A673 (cell line): ENCODE results near the gene UBL4B. TPM values are rescaled to one million over a fixed set of nuclear protein-coding genes. Genes with fewer than 3 reads are reported as not detected.

Experiments
- BruUV-seq: library from RNA; stranded (reverse); fragments of 400-500 nt; replicated peaks from 2 replicates; lab custom pipeline; 2021; lab: Mats Ljungman, UMichigan
- CTCF ChIA-PET: fragments of 300-600 bp; sonication (Branson Sonifier 250); formaldehyde crosslinking; loops from one replicate; lab custom pipeline; 2022; ENCODE audit warnings: antibody characterized with exemption; lab: Charles Lee
- POLR2A ChIA-PET: fragments of 300-600 bp; sonication (Branson Sonifier 250); formaldehyde crosslinking; loops from one replicate; lab custom pipeline; 2022; ENCODE audit warnings: antibody characterized with exemption; ENCODE audit not compliant: low non-redundant PET; lab: Charles Lee
- DNase-seq: peaks from one replicate; pipeline ENCODE4 v3.0.0-alpha.2; 2015; ENCODE audit warnings: low spot score
- H3K27ac ChIP-seq: fragments of 200-600 bp; sonication (generic); 2 replicates; pipeline ENCODE4 v1.5.1; 2016; ENCODE audit warnings: mixed run types, low read depth, mild to moderate bottlenecking, mixed read lengths, antibody characterized with exemption, low read length; ENCODE audit not compliant: poor library complexity, severe bottlenecking
- H3K27me3 ChIP-seq: fragments of 200-600 bp; sonication (generic); replicated peaks from 2 replicates; pipeline ENCODE4 v1.6.1; 2017; ENCODE audit warnings: mixed run types, low read depth, mild to moderate bottlenecking, mixed read lengths, antibody characterized with exemption, low read length; ENCODE audit not compliant: insufficient read depth, poor library complexity
- H3K36me3 ChIP-seq: fragments of 200-600 bp; sonication (generic); 2 replicates; pipeline ENCODE4 v1.6.1; 2016; ENCODE audit warnings: mixed run types, mild to moderate bottlenecking, mixed read lengths, antibody characterized with exemption, low read length; ENCODE audit not compliant: insufficient read depth, poor library complexity, severe bottlenecking
- H3K4me1 ChIP-seq: fragments of 200-600 bp; sonication (generic); 2 replicates; pipeline ENCODE4 v1.6.1; 2017; ENCODE audit warnings: mixed run types, mild to moderate bottlenecking, mixed read lengths, antibody characterized with exemption, low read length; ENCODE audit not compliant: insufficient read depth, poor library complexity, severe bottlenecking
- H3K4me3 ChIP-seq: fragments of 200-600 bp; sonication (generic); 2 replicates; pipeline ENCODE4 v1.5.1; 2016; ENCODE audit warnings: low read depth, mixed run types, mild to moderate bottlenecking, mixed read lengths, low read length; ENCODE audit not compliant: poor library complexity, severe bottlenecking
- H3K9me3 ChIP-seq: fragments of 200-600 bp; sonication (generic); 2 replicates; pipeline ENCODE4 v1.6.1; 2016; ENCODE audit warnings: mixed run types, low read depth, mild to moderate bottlenecking, mixed read lengths, antibody characterized with exemption, low read length; ENCODE audit not compliant: poor library complexity, severe bottlenecking
- EZH2 ChIP-seq: fragments of 200-600 bp; sonication (generic); IDR thresholded peaks from 2 replicates; pipeline ENCODE4 v1.6.1; 2017; ENCODE audit warnings: borderline replicate concordance, low read depth, mild to moderate bottlenecking, mixed read lengths, antibody characterized with exemption, low read length; ENCODE audit not compliant: poor library complexity, severe bottlenecking
- intact Hi-C: fragments of 100-400 bp; cut with micrococcal nuclease; formaldehyde crosslinking; loops from one replicate; pipeline ENCODE4 v1.10.0; 2022; ENCODE audit not compliant: unreplicated experiment
- total RNA-seq: library from RNA; stranded (reverse); gene quantifications from 2 replicates; pipeline ENCODE4 v1.2.3, GENCODE V29; 2021
- TF ChIP-seq, protein P1 (sequence below): fragments of 300-800, 200-600 bp; sonication (generic); conservative IDR thresholded peaks from 2 replicates; pipeline ENCODE4 v1.5.1; 2017; ENCODE audit warnings: low read depth, mild to moderate bottlenecking, antibody characterized with exemption, low read length, moderate library complexity, mixed read lengths

The UBL4B gene
- total RNA-seq, 1 experiment from 2014 or later = not detected

DNA sequence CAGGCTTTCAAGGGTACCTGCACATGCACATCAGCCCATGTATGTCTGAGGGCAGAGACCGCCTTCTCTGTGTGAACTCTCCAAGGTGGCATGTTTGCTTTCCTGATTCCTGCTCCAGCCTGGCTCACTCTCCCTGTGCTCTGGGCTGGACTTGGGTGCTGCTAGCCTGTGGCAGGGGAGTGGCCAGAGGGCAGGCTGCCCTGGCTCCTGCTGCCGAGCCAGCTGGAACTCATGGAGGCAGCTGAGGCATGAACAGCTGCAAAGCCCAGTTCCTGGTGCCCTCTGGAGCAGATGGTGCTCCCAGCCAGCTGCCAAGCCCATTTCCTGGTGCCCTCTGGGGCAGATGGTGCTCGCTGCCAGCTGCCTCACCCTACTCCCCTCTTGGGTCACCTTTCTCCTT, 7.6 kb downstream of the UBL4B start:
- H3K9me3 ChIP-seq = no peaks in the 10 kb centered on the region
- H3K4me1 ChIP-seq = no peaks in the 10 kb centered on the region
- no peak for TF ChIP-seq EZH2
- TF ChIP-seq, protein P1, sequence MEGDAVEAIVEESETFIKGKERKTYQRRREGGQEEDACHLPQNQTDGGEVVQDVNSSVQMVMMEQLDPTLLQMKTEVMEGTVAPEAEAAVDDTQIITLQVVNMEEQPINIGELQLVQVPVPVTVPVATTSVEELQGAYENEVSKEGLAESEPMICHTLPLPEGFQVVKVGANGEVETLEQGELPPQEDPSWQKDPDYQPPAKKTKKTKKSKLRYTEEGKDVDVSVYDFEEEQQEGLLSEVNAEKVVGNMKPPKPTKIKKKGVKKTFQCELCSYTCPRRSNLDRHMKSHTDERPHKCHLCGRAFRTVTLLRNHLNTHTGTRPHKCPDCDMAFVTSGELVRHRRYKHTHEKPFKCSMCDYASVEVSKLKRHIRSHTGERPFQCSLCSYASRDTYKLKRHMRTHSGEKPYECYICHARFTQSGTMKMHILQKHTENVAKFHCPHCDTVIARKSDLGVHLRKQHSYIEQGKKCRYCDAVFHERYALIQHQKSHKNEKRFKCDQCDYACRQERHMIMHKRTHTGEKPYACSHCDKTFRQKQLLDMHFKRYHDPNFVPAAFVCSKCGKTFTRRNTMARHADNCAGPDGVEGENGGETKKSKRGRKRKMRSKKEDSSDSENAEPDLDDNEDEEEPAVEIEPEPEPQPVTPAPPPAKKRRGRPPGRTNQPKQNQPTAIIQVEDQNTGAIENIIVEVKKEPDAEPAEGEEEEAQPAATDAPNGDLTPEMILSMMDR = no peak
- BruUV-seq = no TSS peak
- H3K36me3 ChIP-seq = no peaks in the 10 kb centered on the region
- ChIA-PET CTCF (no interaction called here), POLR2A (no interaction called here)
- intact Hi-C loops = loop anchor here (10.0 kb wide), 1 partner anchor 345 kb away; no protein-coding TSS in a partner anchor
- H3K4me3 ChIP-seq = no peak overlapping the region
- H3K27me3 ChIP-seq = peaks cover 28% of the 10 kb centered on the region
- DNase-seq = no peak
- H3K27ac ChIP-seq = no peak overlapping the region

DNA sequence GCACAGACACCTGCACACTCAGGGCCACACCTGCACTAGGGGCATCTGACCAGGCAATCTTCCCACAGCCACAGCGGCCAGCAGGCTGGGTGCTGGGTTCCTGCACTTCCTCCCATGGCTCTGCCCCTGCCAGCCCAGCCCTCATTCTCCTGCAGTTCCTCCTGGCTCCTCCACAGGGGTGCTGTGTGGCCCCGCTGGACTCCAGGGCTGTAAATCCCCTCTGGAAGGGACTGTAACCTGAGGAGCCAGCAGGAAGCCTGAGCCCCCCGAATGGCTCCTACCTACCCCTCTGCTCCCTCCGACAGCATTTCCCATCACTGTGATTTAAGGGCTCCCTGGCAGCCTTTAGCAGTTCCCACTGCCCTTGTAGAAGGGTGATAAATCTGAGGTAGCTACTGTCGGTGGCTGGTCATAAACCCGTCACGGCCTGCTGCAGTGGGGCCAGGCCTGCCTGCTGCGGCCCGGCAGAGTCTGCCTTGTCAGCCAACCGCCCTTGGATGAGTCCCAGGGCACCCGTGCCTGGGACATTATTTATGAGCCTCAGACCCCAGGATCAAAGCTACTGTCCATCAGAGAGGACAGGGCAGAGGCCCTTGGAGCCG, 8.8 kb downstream of the UBL4B start:
- BruUV-seq = no TSS peak
- ChIA-PET CTCF (no interaction called here), POLR2A (no interaction called here)
- peaks cover 16% of the 10 kb centered on the region for H3K27me3 ChIP-seq
- no peak overlapping the region for H3K4me3 ChIP-seq
- no peak for DNase-seq
- intact Hi-C loops = no loop called here
- H3K9me3 ChIP-seq = no peaks in the 10 kb centered on the region
- H3K36me3 ChIP-seq = no peaks in the 10 kb centered on the region
- TF ChIP-seq EZH2 = no peak
- TF ChIP-seq, protein P1 = no peak
- no peaks in the 10 kb centered on the region for H3K4me1 ChIP-seq
- H3K27ac ChIP-seq = no peak overlapping the region

DNA sequence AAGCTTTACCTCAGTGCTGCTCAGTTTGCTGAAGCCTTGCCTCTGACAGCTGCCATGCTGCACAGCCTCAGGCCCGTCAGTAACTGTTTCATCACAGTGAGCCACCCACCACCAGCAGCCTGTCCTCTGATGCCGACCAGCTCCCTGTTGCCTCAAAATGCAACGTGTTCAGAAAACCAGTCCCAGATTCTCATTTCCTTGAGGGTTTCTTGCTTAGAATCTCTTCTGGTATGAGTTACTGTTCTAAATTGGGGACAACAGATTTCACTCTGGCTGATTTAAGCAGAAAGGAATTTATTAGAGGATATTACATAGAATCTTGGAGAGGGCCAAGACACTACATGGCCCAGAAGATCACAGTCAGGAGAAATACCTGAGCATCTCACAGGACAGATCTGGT, 11.0 kb downstream of the UBL4B start:
- H3K9me3 ChIP-seq = no peaks in the 10 kb centered on the region
- no peak for TF ChIP-seq EZH2
- TF ChIP-seq, protein P1 = no peak
- H3K27ac ChIP-seq = no peak overlapping the region
- intact Hi-C loops = no loop called here
- no peaks in the 10 kb centered on the region for H3K36me3 ChIP-seq
- no peak overlapping the region for H3K4me3 ChIP-seq
- POLR2A ChIA-PET = no interaction called here
- CTCF ChIA-PET = no interaction called here
- BruUV-seq = no TSS peak
- peaks cover 18% of the 10 kb centered on the region for H3K27me3 ChIP-seq
- H3K4me1 ChIP-seq = no peaks in the 10 kb centered on the region
- no peak for DNase-seq
